GM20000 (cell line): ENCODE data around the gene NHERF2.

Experiments used
- DNase-seq: peaks from one replicate; pipeline ENCODE4 v3.0.0; 2012; ENCODE audit warnings: low spot score
- CTCF ChIP-seq: IDR thresholded peaks from 2 replicates; pipeline ENCODE4 v1.5.1; 2012; ENCODE audit warnings: mild to moderate bottlenecking, control low read depth; ENCODE audit errors: extremely low read depth, missing control alignments

The NHERF2 gene

GRCh38 chr16:2047330-2048115 lies 20.8 kb downstream of the NHERF2 start, which contains the start of the genes NTHL1 and TSC2:
Gene NTHL1, minus strand, starts transcription at chr16:2047834. Its CDS starts 11 bp downstream, at chr16:2047823.
Gene TSC2, plus strand, starts transcription at chr16:2047985. Its CDS starts 631 bp downstream, at chr16:2048616.
- TF ChIP-seq CTCF, result no peak
- peak; percentile 99 for DNase-seq

GRCh38 chr16:2048116-2048543 lies 21.4 kb downstream of the NHERF2 start:
- DNase-seq, result no peak
- no peak for TF ChIP-seq CTCF

GRCh38 chr16:2053211-2053610 lies 26.5 kb downstream of the NHERF2 start:
- TF ChIP-seq CTCF, result no peak
- no peak for DNase-seq

GRCh38 chr16:2053897-2054296 lies 27.2 kb downstream of the NHERF2 start:
- no peak for DNase-seq
- TF ChIP-seq CTCF, result no peak

GRCh38 chr16:2054543-2055245 lies 28.0 kb downstream of the NHERF2 start:
- DNase-seq, result no peak
- no peak for TF ChIP-seq CTCF

- DNase-seq, result no peak
- no peak for TF ChIP-seq CTCF
Observed at GRCh38 chr16:2056077-2056476, 29.4 kb downstream of the NHERF2 start.
